ENCODE data around the gene HOXA13.

DNA sequence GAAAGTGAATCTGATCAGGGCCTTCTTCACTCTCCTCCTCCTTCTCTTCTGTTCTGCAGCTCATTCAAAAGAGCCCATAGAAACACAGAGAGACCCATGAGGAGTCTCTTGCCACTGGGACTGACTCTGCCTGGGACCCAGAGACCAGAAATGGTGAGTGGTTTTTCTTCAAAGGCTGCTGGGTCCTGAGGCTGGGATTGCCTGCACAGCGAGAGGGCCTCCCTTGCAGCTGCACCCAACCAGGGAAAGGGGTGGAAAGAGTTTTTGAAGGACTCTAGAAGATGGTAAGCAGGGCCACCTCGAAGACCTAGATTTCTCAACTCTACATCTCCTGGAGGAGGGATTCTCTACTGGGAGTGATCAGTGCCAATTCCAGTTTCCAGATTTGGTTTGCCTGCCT is 15.5 kb upstream of the HOXA13 start:
- no peak for TF ChIP-seq CTCF (IDR thresholded peaks at IDR 0.05)
- TF ChIP-seq POLR2A (IDR thresholded peaks at IDR 0.05), result no peak
